Esophagus muscularis mucosa (tissue), 4 donors: ENCODE data around the gene TSPYL4. TPM values are rescaled to one million over a fixed set of nuclear protein-coding genes. Genes with fewer than 3 reads are reported as not detected.

ENCODE experiments used
- DNase-seq: peaks from one replicate; pipeline ENCODE4 v3.0.0-alpha.2; 2017; ENCODE audit errors: extremely low spot score
- H3K27ac ChIP-seq, 4 donors: fragments of 200-600 bp; sonication (generic); replicated peaks in 1 of 4; 1 replicate in 3 of 4; 2 replicates in 1 of 4; pipeline ENCODE4 v1.5.1; 2016 to 2019; ENCODE audit warnings: mild to moderate bottlenecking in 1 of 4
- H3K27me3 ChIP-seq, 4 donors: fragments of 200-600 bp; sonication (generic); one replicate each; pipeline versions ENCODE4 v1.5.1 to v1.6.0; 2016 to 2019
- H3K36me3 ChIP-seq, 4 donors: fragments of 200-600 bp; sonication (generic); one replicate each; pipeline ENCODE4 v1.5.1; 2016 to 2019
- H3K4me1 ChIP-seq, 4 donors: fragments of 200-600 bp; sonication (generic); one replicate each; pipeline ENCODE4 v1.5.1; 2016 to 2019
- H3K4me3 ChIP-seq, 4 donors: fragments of 200-600 bp; sonication (generic); 1 replicate in 2 of 4; 2 replicates in 2 of 4; pipeline ENCODE4 v1.5.1; 2016 to 2019; ENCODE audit warnings: mild to moderate bottlenecking in 4 of 4, moderate library complexity in 1 of 4
- H3K9me3 ChIP-seq, 4 donors: fragments of 200-600 bp; sonication (generic); 1 replicate in 3 of 4; 2 replicates in 1 of 4; pipeline ENCODE4 v1.5.1; 2016 to 2019
- CTCF ChIP-seq, 3 experiments: fragments of 200-600 bp in 2 of 3; fragments of 450-650 bp in 1 of 3; sonication (generic) in 2 of 3; IDR thresholded peaks; one replicate each; pipeline ENCODE4 v1.5.1; 2017 to 2019; ENCODE audit warnings: antibody characterized with exemption in 3 of 3, mild to moderate bottlenecking in 2 of 3, moderate library complexity in 1 of 3
- EP300 ChIP-seq: sonication (generic); formaldehyde crosslinking; IDR thresholded peaks from one replicate; pipeline ENCODE4 v1.6.1; 2017; ENCODE audit warnings: antibody characterized with exemption
- POLR2A ChIP-seq: fragments of 450-650 bp; IDR thresholded peaks from one replicate; pipeline ENCODE4 v1.6.1; 2017; ENCODE audit warnings: antibody characterized with exemption, moderate library complexity, mild to moderate bottlenecking, low read depth
- POLR2AphosphoS5 ChIP-seq, 2 donors: sonication (generic); formaldehyde crosslinking; IDR thresholded peaks; one replicate each; pipeline ENCODE4 v1.6.1; 2017; ENCODE audit warnings: antibody characterized with exemption in 2 of 2
- WGBS: methylation state at CpG from one replicate; pipeline ENCODE4 v1.1.5; 2018; 5-methylcytosine and 5-hydroxymethylcytosine counted together
- intact Hi-C: fragments of 100-400 bp; cut with DNase I; formaldehyde crosslinking; loops from one replicate; pipeline ENCODE4 v1.15.1; 2023
- total RNA-seq, 4 donors: library from RNA; depleted of rRNA; stranded (reverse); fragments of >200 nt; gene quantifications; one replicate each; pipeline versions ENCODE4 v1.1.0 to v1.2.1, GENCODE V29; 2016

Gene TSPYL4
- total RNA-seq: 10 to 100 TPM; 14.4 to 22.8 (median 18.4) TPM

- TF ChIP-seq CTCF (IDR thresholded peaks at IDR 0.05) (no peak), POLR2A (peak; percentile 48), POLR2AphosphoS5 (IDR thresholded peaks at IDR 0.05) (peak; percentile 96 to 97)
- intact Hi-C loops: no loop called here
- no peaks in the 10 kb centered on the region for H3K9me3 ChIP-seq
- H3K4me3 ChIP-seq: peak within 1 kb of the TSS; percentile 94 to 99 (median 97)
- 1% methylated on average over 41 of the region's 53 CpGs for WGBS
- H3K4me1 ChIP-seq: peaks cover 42 to 61% (median 58%) of the 10 kb centered on the region in 4 donors
- peak within 1 kb of the TSS; percentile 94 to 96 (median 95) for H3K27ac ChIP-seq
- peak; percentile 97 for DNase-seq
- peaks cover 0 to 6% (median under 1%) of the 10 kb centered on the region in 4 donors for H3K36me3 ChIP-seq
- no peaks in the 10 kb centered on the region for H3K27me3 ChIP-seq
Observed at GRCh38 chr6:116253505-116254296, at the start of gene TSPYL4. Gene TSPYL4 (minus strand): TSS chr6:116254075. CDS start chr6:116254008, 67 bp downstream.

GRCh38 chr6:116301104-116301503, 47.2 kb upstream of the TSPYL4 start:
- H3K4me3 ChIP-seq: no peak overlapping the region
- WGBS: 77% methylated on average over 3 of the region's 3 CpGs
- intact Hi-C loops: no loop called here

GRCh38 chr6:116300566-116300965, 46.7 kb upstream of the TSPYL4 start:
- Histone ChIP-seq H3K4me3 (no peak overlapping the region), H3K27me3 (no peaks in the 10 kb centered on the region), H3K27ac (no peak overlapping the region), H3K4me1 (peaks cover 0 to 5% (median 0%) of the 10 kb centered on the region in 4 donors), H3K36me3 (no peaks in the 10 kb centered on the region), H3K9me3 (peaks cover 0 to 12% (median 5%) of the 10 kb centered on the region in 4 donors)
- TF ChIP-seq POLR2AphosphoS5 (IDR thresholded peaks at IDR 0.05) (no peak), POLR2A (no peak), CTCF (IDR thresholded peaks at IDR 0.05) (no peak), EP300 (no peak)
- intact Hi-C loops: no loop called here
- DNase-seq: no peak
- WGBS: 63% methylated on average over 1 of the region's 1 CpG

More at GRCh38 chr6:116301104-116301503, 47.2 kb upstream of the TSPYL4 start:
- Histone ChIP-seq H3K27ac (no peak overlapping the region), H3K36me3 (no peaks in the 10 kb centered on the region), H3K9me3 (peaks cover 0 to 12% (median 5%) of the 10 kb centered on the region in 4 donors), H3K27me3 (no peaks in the 10 kb centered on the region), H3K4me1 (peaks cover 0 to 5% (median 0%) of the 10 kb centered on the region in 4 donors)
- TF ChIP-seq EP300 (no peak), POLR2A (no peak), POLR2AphosphoS5 (IDR thresholded peaks at IDR 0.05) (no peak), CTCF (IDR thresholded peaks at IDR 0.05) (no peak)
- no peak for DNase-seq

- peaks cover 0 to 5% (median 0%) of the 10 kb centered on the region in 4 donors for H3K4me1 ChIP-seq
- TF ChIP-seq EP300 (no peak), CTCF (IDR thresholded peaks at IDR 0.05) (no peak), POLR2A (no peak), POLR2AphosphoS5 (IDR thresholded peaks at IDR 0.05) (no peak)
- no peaks in the 10 kb centered on the region for H3K36me3 ChIP-seq
- DNase-seq: no peak
- H3K27me3 ChIP-seq: no peaks in the 10 kb centered on the region
- intact Hi-C loops: no loop called here
- H3K9me3 ChIP-seq: peaks cover 0 to 12% (median 5%) of the 10 kb centered on the region in 4 donors
- H3K27ac ChIP-seq: no peak overlapping the region
- no peak overlapping the region for H3K4me3 ChIP-seq
Observed at GRCh38 chr6:116298973-116299372, 45.1 kb upstream of the TSPYL4 start.
